Liver (tissue), 9 donors: ENCODE measurements around the gene ADAMTS14. TPM values are rescaled to one million over a fixed set of nuclear protein-coding genes. Genes with fewer than 3 reads are reported as not detected.
"Not testable (repeated sequence)": the region's sequence is repeated elsewhere in the genome, so short reads cannot be mapped to it uniquely, and the experiment has no call there.

Source experiments
- DNase-seq: peaks from one replicate; pipeline ENCODE4 v3.0.0-alpha.2; 2017; ENCODE audit warnings: low spot score
- H3K27ac ChIP-seq, 2 donors: one replicate each; pipeline ENCODE4 v1.7.0; 2013; ENCODE audit warnings: inconsistent platforms in 2 of 2, low read length in 2 of 2, control low read depth in 1 of 2, low read depth in 1 of 2, mild to moderate bottlenecking in 1 of 2
- H3K27me3 ChIP-seq, 4 donors: one replicate each; pipeline versions ENCODE4 v1.6.1 to v1.7.0; 2013; ENCODE audit warnings: low read length in 3 of 4, inconsistent platforms in 1 of 4, mild to moderate bottlenecking in 1 of 4, moderate library complexity in 1 of 4; ENCODE audit not compliant: control insufficient read depth in 4 of 4, insufficient read depth in 4 of 4
- H3K36me3 ChIP-seq, 4 donors: one replicate each; pipeline versions ENCODE4 v1.6.1 to v1.7.0; 2013; ENCODE audit warnings: low read length in 3 of 4, mild to moderate bottlenecking in 3 of 4, low read depth in 1 of 4, moderate library complexity in 1 of 4; ENCODE audit not compliant: control insufficient read depth in 4 of 4, insufficient read depth in 3 of 4
- H3K4me1 ChIP-seq, 4 donors: one replicate each; pipeline versions ENCODE4 v1.6.1 to v1.7.0; 2013; ENCODE audit warnings: low read length in 3 of 4, mild to moderate bottlenecking in 3 of 4, moderate library complexity in 1 of 4; ENCODE audit not compliant: control insufficient read depth in 4 of 4, insufficient read depth in 4 of 4
- H3K4me3 ChIP-seq, 3 donors: one replicate each; pipeline versions ENCODE4 v1.6.1 to v1.7.0; 2013; ENCODE audit warnings: low read length in 3 of 3, control low read depth in 1 of 3, low read depth in 1 of 3, mild to moderate bottlenecking in 1 of 3
- H3K9ac ChIP-seq, 2 donors: one replicate each; pipeline ENCODE4 v1.7.0; 2013; ENCODE audit warnings: low read length in 2 of 2, mild to moderate bottlenecking in 2 of 2, moderate library complexity in 2 of 2, control low read depth in 1 of 2, low read depth in 1 of 2
- H3K9me3 ChIP-seq, 4 donors: one replicate each; pipeline versions ENCODE4 v1.6.1 to v1.7.0; 2013; ENCODE audit warnings: low read length in 3 of 4; ENCODE audit not compliant: control insufficient read depth in 4 of 4
- ATF3 ChIP-seq: IDR thresholded peaks from 2 replicates; pipeline ENCODE4 v1.6.1; 2016; ENCODE audit warnings: antibody characterized with exemption
- CTCF ChIP-seq: fragments of 150-350 bp; IDR thresholded peaks from 2 replicates; pipeline ENCODE4 v1.5.1; 2017; ENCODE audit warnings: improper control_type of control experiment, low read depth, low read length; ENCODE audit not compliant: missing input control
- FOXA1 ChIP-seq: IDR thresholded peaks from 2 replicates; pipeline ENCODE4 v1.6.1; 2016; ENCODE audit warnings: antibody characterized with exemption
- FOXA2 ChIP-seq: IDR thresholded peaks from 2 replicates; pipeline ENCODE4 v1.6.1; 2016; ENCODE audit warnings: antibody characterized with exemption
- HNF4A ChIP-seq, 2 donors: conservative IDR thresholded peaks; 2 replicates each; pipeline ENCODE4 v1.6.1; 2016; ENCODE audit warnings: antibody characterized with exemption in 2 of 2, mild to moderate bottlenecking in 2 of 2
- RXRA ChIP-seq, 2 donors: IDR thresholded peaks; 2 replicates each; pipeline ENCODE4 v1.6.1; 2017 to 2018; ENCODE audit warnings: antibody characterized with exemption in 2 of 2, mild to moderate bottlenecking in 1 of 2
- ZBTB33 ChIP-seq: IDR thresholded peaks from 2 replicates; pipeline ENCODE4 v1.6.1; 2016; ENCODE audit warnings: antibody characterized with exemption
- WGBS: extraction: QIAGEN DNeasy Blood & Tissue Kit; methylation state at CpG from one replicate; pipeline ENCODE4 v1.1.7; 2013; 5-methylcytosine and 5-hydroxymethylcytosine counted together
- polyA plus RNA-seq, 2 donors: library from polyadenylated mRNA; stranded (reverse) in 1 of 2; unstranded in 1 of 2; fragments of 200-250 nt in 1 of 2; fragments of >200 nt in 1 of 2; fragmentation: Nextera tagmentation in 1 of 2; extraction: Ambion mirVana in 1 of 2; gene quantifications; one replicate each; pipeline versions ENCODE4 v1.2.1 to v1.2.3, GENCODE V29; 2013 to 2015
- total RNA-seq, 2 donors: library from RNA; depleted of rRNA; stranded (reverse); fragments of >200 nt; gene quantifications; one replicate each; pipeline ENCODE4 v1.2.3, GENCODE V29; 2014
- TF ChIP-seq, protein P1 (sequence below): IDR thresholded peaks from 2 replicates; pipeline ENCODE4 v1.6.1; 2016; ENCODE audit warnings: antibody characterized with exemption, mild to moderate bottlenecking
- donor health status: healthy.
- donor health status: healthy.
- donor health status: healthy.
- donor health status: healthy.
- donor health status: healthy.

The ADAMTS14 gene
- total and polyA plus RNA-seq, 4 donors, result 0.09 to 0.33 (median 0.13) TPM

DNA sequence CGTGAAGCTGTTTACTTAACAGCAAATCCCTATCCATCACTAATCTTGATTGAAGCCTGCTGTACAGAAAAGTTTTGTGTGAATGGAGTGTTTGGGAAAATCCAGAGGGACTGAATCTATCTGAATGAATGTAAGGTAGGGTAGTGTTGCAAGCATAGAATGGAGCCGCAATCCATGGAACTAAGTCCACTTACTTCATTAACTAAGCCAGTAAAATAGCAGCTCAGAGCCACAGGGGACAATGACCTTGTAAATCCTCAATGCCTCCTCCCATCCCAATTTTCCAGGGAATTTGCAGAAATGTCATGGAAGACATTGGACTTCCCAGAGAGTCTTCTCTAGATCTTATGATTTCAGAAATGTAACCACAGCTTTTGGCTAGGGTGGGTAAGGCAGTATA is 97.7 kb downstream of the ADAMTS14 start:
- Histone ChIP-seq H3K9me3 (peaks cover 0 to 2% (median 0%) of the 10 kb centered on the region in 4 donors), H3K27ac (no peak overlapping the region), H3K27me3 (no peaks in the 10 kb centered on the region), H3K4me1 (no peaks in the 10 kb centered on the region), H3K9ac (no peak overlapping the region), H3K4me3 (no peak overlapping the region), H3K36me3 (no peaks in the 10 kb centered on the region)
- TF ChIP-seq FOXA1 (no peak), HNF4A (conservative IDR thresholded peaks at IDR 0.05) (peak; percentile 44 to 60), ZBTB33 (no peak), ATF3 (no peak), CTCF (no peak), RXRA (IDR thresholded peaks at IDR 0.05) (peak; percentile 54 to 70)
- TF ChIP-seq, protein P1, sequence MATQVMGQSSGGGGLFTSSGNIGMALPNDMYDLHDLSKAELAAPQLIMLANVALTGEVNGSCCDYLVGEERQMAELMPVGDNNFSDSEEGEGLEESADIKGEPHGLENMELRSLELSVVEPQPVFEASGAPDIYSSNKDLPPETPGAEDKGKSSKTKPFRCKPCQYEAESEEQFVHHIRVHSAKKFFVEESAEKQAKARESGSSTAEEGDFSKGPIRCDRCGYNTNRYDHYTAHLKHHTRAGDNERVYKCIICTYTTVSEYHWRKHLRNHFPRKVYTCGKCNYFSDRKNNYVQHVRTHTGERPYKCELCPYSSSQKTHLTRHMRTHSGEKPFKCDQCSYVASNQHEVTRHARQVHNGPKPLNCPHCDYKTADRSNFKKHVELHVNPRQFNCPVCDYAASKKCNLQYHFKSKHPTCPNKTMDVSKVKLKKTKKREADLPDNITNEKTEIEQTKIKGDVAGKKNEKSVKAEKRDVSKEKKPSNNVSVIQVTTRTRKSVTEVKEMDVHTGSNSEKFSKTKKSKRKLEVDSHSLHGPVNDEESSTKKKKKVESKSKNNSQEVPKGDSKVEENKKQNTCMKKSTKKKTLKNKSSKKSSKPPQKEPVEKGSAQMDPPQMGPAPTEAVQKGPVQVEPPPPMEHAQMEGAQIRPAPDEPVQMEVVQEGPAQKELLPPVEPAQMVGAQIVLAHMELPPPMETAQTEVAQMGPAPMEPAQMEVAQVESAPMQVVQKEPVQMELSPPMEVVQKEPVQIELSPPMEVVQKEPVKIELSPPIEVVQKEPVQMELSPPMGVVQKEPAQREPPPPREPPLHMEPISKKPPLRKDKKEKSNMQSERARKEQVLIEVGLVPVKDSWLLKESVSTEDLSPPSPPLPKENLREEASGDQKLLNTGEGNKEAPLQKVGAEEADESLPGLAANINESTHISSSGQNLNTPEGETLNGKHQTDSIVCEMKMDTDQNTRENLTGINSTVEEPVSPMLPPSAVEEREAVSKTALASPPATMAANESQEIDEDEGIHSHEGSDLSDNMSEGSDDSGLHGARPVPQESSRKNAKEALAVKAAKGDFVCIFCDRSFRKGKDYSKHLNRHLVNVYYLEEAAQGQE, result no peak
- DNase-seq, result no peak
- 39% methylated on average over 2 of the region's 2 CpGs for WGBS

GRCh38 chr10:70770516-70770915 is 98.2 kb downstream of the ADAMTS14 start:
- not testable (repeated sequence) for H3K9me3 ChIP-seq, H3K9ac ChIP-seq, DNase-seq, H3K27me3 ChIP-seq, H3K27ac ChIP-seq, H3K36me3 ChIP-seq, H3K4me1 ChIP-seq, H3K4me3 ChIP-seq
- WGBS, result 94% methylated on average over 7 of the region's 7 CpGs

- 93% methylated on average over 8 of the region's 8 CpGs for WGBS
- DNase-seq, result no peak
- no peaks in the 10 kb centered on the region for H3K27me3 ChIP-seq
- no peaks in the 10 kb centered on the region for H3K4me1 ChIP-seq
- no peak overlapping the region for H3K27ac ChIP-seq
- H3K4me3 ChIP-seq, result no peak overlapping the region
- no peaks in the 10 kb centered on the region for H3K9me3 ChIP-seq
- no peaks in the 10 kb centered on the region for H3K36me3 ChIP-seq
- no peak overlapping the region for H3K9ac ChIP-seq
- no peak for TF ChIP-seq FOXA2
- TF ChIP-seq, protein P1, result no peak
- no peak for TF ChIP-seq FOXA1
- TF ChIP-seq CTCF, result no peak
These were observed 99.2 kb downstream of the ADAMTS14 start for GRCh38 chr10:70771311-70772194.
